GM23248 (cell line): ENCODE results near the gene SYCE1. TPM values are rescaled to one million over a fixed set of nuclear protein-coding genes. Genes with fewer than 3 reads are reported as not detected.

Experiments
- DNase-seq: peaks from one replicate; pipeline ENCODE4 v3.0.0-alpha.2; 2015
- H2AFZ ChIP-seq: fragments of 200-600 bp; sonication (generic); 2 replicates; pipeline ENCODE4 v1.6.1; 2016; ENCODE audit warnings: antibody characterized with exemption
- H3F3A ChIP-seq: fragments of 200-600 bp; sonication (generic); 2 replicates; pipeline ENCODE4 v1.6.1; 2016; ENCODE audit warnings: mild to moderate bottlenecking, antibody characterized with exemption, mixed run types; ENCODE audit not compliant: insufficient read depth
- H3K27ac ChIP-seq: fragments of 200-600 bp; sonication (generic); 2 replicates; pipeline ENCODE4 v1.5.1; 2016; ENCODE audit warnings: mild to moderate bottlenecking
- H3K27me3 ChIP-seq: fragments of 200-600 bp; sonication (generic); replicated peaks from 2 replicates; pipeline ENCODE4 v1.6.1; 2016; ENCODE audit warnings: mild to moderate bottlenecking; ENCODE audit not compliant: insufficient read depth
- H3K36me3 ChIP-seq: fragments of 200-600 bp; sonication (generic); 2 replicates; pipeline ENCODE4 v1.6.1; 2016; ENCODE audit warnings: low read depth, mild to moderate bottlenecking
- H3K4me1 ChIP-seq: fragments of 200-600 bp; sonication (generic); 2 replicates; pipeline ENCODE4 v1.6.1; 2016; ENCODE audit warnings: mild to moderate bottlenecking; ENCODE audit not compliant: insufficient read depth
- H3K4me2 ChIP-seq: fragments of 200-600 bp; sonication (generic); one replicate; pipeline ENCODE4 v1.6.1; 2016; ENCODE audit warnings: mild to moderate bottlenecking; ENCODE audit not compliant: unreplicated experiment
- H3K4me3 ChIP-seq: fragments of 200-600 bp; sonication (generic); 2 replicates; pipeline ENCODE4 v1.5.1; 2016; ENCODE audit warnings: mild to moderate bottlenecking
- H3K79me2 ChIP-seq: fragments of 200-600 bp; sonication (generic); 2 replicates; pipeline ENCODE4 v1.6.1; 2016; ENCODE audit warnings: mild to moderate bottlenecking; ENCODE audit not compliant: insufficient read depth
- H3K9ac ChIP-seq: fragments of 200-600 bp; sonication (generic); 2 replicates; pipeline ENCODE4 v1.6.1; 2016; ENCODE audit warnings: mild to moderate bottlenecking
- H3K9me2 ChIP-seq: fragments of 200-600 bp; sonication (generic); 2 replicates; pipeline ENCODE4 v1.6.1; 2016; ENCODE audit warnings: mixed run types, mild to moderate bottlenecking, moderate library complexity; ENCODE audit not compliant: insufficient read depth
- H3K9me3 ChIP-seq: fragments of 200-600 bp; sonication (generic); one replicate; pipeline ENCODE4 v1.6.1; 2017; ENCODE audit warnings: low read depth
- H4K20me1 ChIP-seq: fragments of 200-600 bp; sonication (generic); 2 replicates; pipeline ENCODE4 v1.6.0; 2016; ENCODE audit not compliant: insufficient read depth
- EZH2 ChIP-seq: fragments of 200-600 bp; sonication (generic); IDR thresholded peaks from 2 replicates; pipeline ENCODE4 v1.6.1; 2018; ENCODE audit warnings: antibody characterized with exemption, mild to moderate bottlenecking; ENCODE audit not compliant: insufficient read depth, poor library complexity, severe bottlenecking
- EZH2phosphoT487 ChIP-seq: fragments of 200-600 bp; sonication (generic); IDR thresholded peaks from 2 replicates; pipeline ENCODE4 v1.6.1; 2018; ENCODE audit warnings: antibody characterized with exemption, moderate library complexity, mild to moderate bottlenecking, low read depth; ENCODE audit not compliant: insufficient read depth
- WGBS, 2 experiments: methylation state at CpG; one replicate each; pipeline ENCODE4 v1.1.6; 2015 to 2017; ENCODE audit warnings: low lambda C conversion rate in 2 of 2, low coverage in 1 of 2; ENCODE audit errors: missing lambda C conversion rate in 2 of 2; 5-methylcytosine and 5-hydroxymethylcytosine counted together
- in situ Hi-C: fragments of 300-500 bp; cut with MboI; formaldehyde crosslinking; loops from 2 replicates; pipeline ENCODE4 v1.15.0; 2020
- polyA plus RNA-seq: library from polyadenylated mRNA; unstranded; fragments of >200 nt; fragmentation: Nextera tagmentation; extraction: Ambion mirVana; gene quantifications from 2 replicates; pipeline ENCODE4 v1.2.1, GENCODE V29; 2016
- total RNA-seq: library from RNA; depleted of rRNA; stranded (reverse); fragments of >200 nt; shearing (Covaris generic); gene quantifications from 2 replicates; pipeline ENCODE4 v1.2.3, GENCODE V29; 2014

The SYCE1 gene
- total and polyA plus RNA-seq, 2 experiments from 2014 or later = not detected

DNA sequence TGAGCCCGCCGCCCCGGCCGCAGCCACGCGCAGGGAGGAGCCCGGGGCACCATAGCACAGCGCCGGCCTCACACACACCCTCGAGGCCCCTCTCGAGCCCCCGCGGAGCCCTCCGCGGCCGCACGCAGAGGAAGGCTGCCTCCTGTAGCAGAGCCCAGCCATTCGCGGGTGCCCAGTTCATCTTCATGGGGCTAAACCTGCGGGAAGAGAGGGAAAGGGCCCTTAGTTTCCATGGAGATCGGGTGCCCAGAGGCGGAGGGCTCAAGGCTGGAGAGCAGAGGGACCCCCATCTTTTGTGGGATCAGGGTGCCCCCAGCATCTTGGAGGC, 2.9 kb upstream of the SYCE1 start:
- H3K9me2 ChIP-seq = no peaks in the 10 kb centered on the region
- 82 to 94% methylated on average over 18 to 22 of the region's 22 CpGs for WGBS, 2 experiments
- no peaks in the 10 kb centered on the region for H3K4me1 ChIP-seq
- H3K27me3 ChIP-seq = no peaks in the 10 kb centered on the region
- DNase-seq = no peak
- H3K79me2 ChIP-seq = no peaks in the 10 kb centered on the region
- no peak overlapping the region for H3K27ac ChIP-seq
- in situ Hi-C loops = no loop called here
- H2AFZ ChIP-seq = no peak overlapping the region
- no peaks in the 10 kb centered on the region for H3K36me3 ChIP-seq
- H3K9me3 ChIP-seq = no peaks in the 10 kb centered on the region
- H4K20me1 ChIP-seq = no peaks in the 10 kb centered on the region
- H3K4me2 ChIP-seq = no peak overlapping the region
- no peak overlapping the region for H3K4me3 ChIP-seq
- TF ChIP-seq EZH2phosphoT487 = no peak
- TF ChIP-seq EZH2 = no peak
- no peak overlapping the region for H3K9ac ChIP-seq
- H3F3A ChIP-seq = no peaks in the 10 kb centered on the region

DNA sequence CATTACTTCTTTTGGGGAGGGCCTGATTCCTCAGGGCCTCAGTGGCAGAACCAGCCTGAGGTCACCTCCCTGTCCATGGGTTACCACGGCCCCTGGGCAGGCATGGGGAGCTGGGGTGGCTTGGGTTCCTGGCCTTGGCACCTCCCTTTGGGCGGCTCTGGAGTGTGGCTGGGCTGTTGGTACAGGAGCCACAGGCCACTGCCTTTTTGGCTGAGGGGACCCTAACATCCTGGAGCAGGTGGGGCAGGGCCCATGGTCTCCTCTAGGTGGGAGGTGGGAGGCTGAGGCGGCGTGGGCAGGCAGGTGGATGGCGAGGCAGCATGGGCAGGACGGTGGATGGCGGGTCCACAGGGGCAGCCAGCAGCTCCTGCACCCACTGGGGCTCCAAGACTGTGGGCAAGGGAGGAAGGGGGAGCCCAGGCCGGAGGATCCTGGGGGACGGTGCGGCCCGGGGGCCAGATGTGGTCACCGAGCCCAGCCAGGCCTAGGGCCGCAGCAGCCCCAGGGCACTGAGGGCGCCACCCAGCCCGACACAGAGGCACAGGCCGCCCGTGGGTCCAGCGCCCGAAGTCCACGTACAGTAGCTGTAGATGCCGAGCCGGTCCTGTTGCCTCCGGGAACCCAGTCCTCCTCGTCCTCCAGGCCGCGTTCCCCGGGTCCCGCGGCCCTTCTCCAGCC, 2.4 kb upstream of the SYCE1 start:
- WGBS, 2 experiments = 72 to 73% methylated on average over 8 to 22 of the region's 29 CpGs
- Histone ChIP-seq H4K20me1 (no peaks in the 10 kb centered on the region), H3K79me2 (no peaks in the 10 kb centered on the region), H3K36me3 (no peaks in the 10 kb centered on the region), H3K4me3 (no peak overlapping the region), H3K4me1 (no peaks in the 10 kb centered on the region), H3K9me3 (no peaks in the 10 kb centered on the region), H3K4me2 (no peak overlapping the region), H3F3A (no peaks in the 10 kb centered on the region), H2AFZ (no peak overlapping the region), H3K27me3 (no peaks in the 10 kb centered on the region), H3K9me2 (no peaks in the 10 kb centered on the region), H3K27ac (no peak overlapping the region), H3K9ac (no peak overlapping the region)
- no peak for TF ChIP-seq EZH2
- TF ChIP-seq EZH2phosphoT487 = no peak
- no peak for DNase-seq
- in situ Hi-C loops = no loop called here

DNA sequence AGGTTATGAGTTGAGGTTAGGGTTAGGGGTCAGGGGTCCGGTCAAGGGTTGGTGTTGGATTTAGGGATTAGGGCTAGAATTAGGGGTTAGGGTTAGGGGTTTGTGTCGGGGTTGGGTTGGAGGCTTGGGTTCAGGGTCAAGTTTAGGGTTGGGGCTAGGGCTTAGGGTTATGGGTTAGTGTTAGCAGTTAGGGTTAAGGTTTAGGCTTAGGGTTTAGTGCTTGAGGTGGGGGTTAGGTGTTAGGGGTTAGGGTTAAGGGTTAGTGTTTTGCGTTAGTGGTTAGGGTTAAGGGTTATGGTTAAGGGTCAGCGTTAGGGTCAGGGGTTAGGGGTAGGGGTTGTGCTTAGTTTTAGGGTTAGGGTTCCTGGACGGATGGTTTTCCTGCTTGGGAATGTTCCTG, 1.7 kb upstream of the SYCE1 start:
- in situ Hi-C loops = no loop called here
- no peak overlapping the region for H3K4me3 ChIP-seq
- no peak overlapping the region for H3K9ac ChIP-seq
- no peaks in the 10 kb centered on the region for H3K79me2 ChIP-seq
- H3K9me3 ChIP-seq = no peaks in the 10 kb centered on the region
- no peak for DNase-seq
- TF ChIP-seq EZH2 (no peak), EZH2phosphoT487 (no peak)
- no peak overlapping the region for H3K4me2 ChIP-seq
- H2AFZ ChIP-seq = no peak overlapping the region
- H3K4me1 ChIP-seq = no peaks in the 10 kb centered on the region
- H3F3A ChIP-seq = no peaks in the 10 kb centered on the region
- H3K27ac ChIP-seq = no peak overlapping the region
- 36 to 42% methylated on average over 5 of the region's 5 CpGs for WGBS, 2 experiments
- no peaks in the 10 kb centered on the region for H4K20me1 ChIP-seq
- H3K9me2 ChIP-seq = no peaks in the 10 kb centered on the region
- no peaks in the 10 kb centered on the region for H3K36me3 ChIP-seq
- H3K27me3 ChIP-seq = no peaks in the 10 kb centered on the region

DNA sequence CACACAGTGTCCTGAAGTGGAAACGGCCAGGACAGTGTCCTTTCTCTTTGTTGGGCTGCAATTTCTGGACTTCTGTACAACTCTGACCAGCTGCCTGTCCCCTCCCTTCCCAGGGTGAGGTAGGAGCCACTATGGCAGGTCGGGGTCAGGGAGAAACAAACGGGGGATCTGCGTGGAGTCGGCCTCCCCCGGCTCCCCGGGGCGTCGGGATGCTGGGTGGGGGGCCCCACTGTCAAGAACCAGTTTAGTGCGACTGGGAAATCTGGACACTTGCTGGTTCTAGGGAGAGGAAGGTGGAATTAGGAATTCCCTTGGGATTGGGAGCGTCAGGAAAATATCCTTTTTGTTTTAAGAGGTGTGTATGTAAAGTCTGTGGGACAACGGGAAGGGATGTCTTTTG, 567 bp downstream of the SYCE1 start:
- in situ Hi-C loops = no loop called here
- H3K27me3 ChIP-seq = no peaks in the 10 kb centered on the region; the same call in 1 of the 2 replicates
- H3K9me2 ChIP-seq = no peaks in the 10 kb centered on the region
- no peaks in the 10 kb centered on the region for H4K20me1 ChIP-seq
- H3K9me3 ChIP-seq = no peaks in the 10 kb centered on the region
- no peak for DNase-seq
- H3K36me3 ChIP-seq = no peaks in the 10 kb centered on the region
- H3K4me2 ChIP-seq = no peak overlapping the region
- 76 to 78% methylated on average over 12 of the region's 12 CpGs for WGBS, 2 experiments
- H3K4me3 ChIP-seq = no peak overlapping the region
- H2AFZ ChIP-seq = no peak overlapping the region
- no peak overlapping the region for H3K27ac ChIP-seq
- H3K4me1 ChIP-seq = no peaks in the 10 kb centered on the region
- TF ChIP-seq EZH2phosphoT487 (no peak), EZH2 (no peak)
- H3K9ac ChIP-seq = no peak overlapping the region
- H3F3A ChIP-seq = no peaks in the 10 kb centered on the region
- H3K79me2 ChIP-seq = no peaks in the 10 kb centered on the region

DNA sequence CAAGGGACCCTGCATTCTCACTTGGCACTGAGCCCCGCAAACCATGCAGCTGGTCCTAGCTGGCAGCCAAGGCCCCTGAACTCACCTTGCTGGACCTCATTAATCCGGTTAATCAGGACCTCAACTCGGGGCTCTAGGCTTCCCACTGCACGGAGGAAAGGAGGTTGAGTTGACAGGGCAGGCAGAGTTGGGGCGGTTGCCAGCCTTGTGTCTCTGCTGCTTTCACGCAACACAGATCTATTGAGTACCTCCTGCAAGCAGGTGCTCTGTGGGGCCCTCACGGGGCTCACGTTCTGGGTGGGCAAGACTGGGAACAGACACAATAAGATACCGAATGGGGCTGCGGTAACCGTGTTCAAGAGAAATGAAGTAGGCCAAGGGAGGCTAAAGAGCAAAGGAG, 6.2 kb downstream of the SYCE1 start:
- WGBS, 2 experiments = 49% methylated on average over 11 of the region's 11 CpGs
- in situ Hi-C loops = no loop called here
- H3K79me2 ChIP-seq = no peaks in the 10 kb centered on the region

More for the DNA sequence above, 6.2 kb downstream of the SYCE1 start:
- Histone ChIP-seq H3K36me3 (no peaks in the 10 kb centered on the region), H3K27me3 (no peaks in the 10 kb centered on the region; the same call in 1 of the 2 replicates), H3K4me3 (no peak overlapping the region), H3K27ac (no peak overlapping the region), H4K20me1 (no peaks in the 10 kb centered on the region), H3K9me2 (no peaks in the 10 kb centered on the region), H3F3A (no peaks in the 10 kb centered on the region), H2AFZ (no peak overlapping the region), H3K9me3 (no peaks in the 10 kb centered on the region), H3K4me1 (no peaks in the 10 kb centered on the region), H3K9ac (no peak overlapping the region), H3K4me2 (no peak overlapping the region)
- DNase-seq = no peak
- TF ChIP-seq EZH2 = no peak
- TF ChIP-seq EZH2phosphoT487 = no peak
